HG02610 (cell line): ENCODE data around the gene MAP4K4.

Source experiments
- ATAC-seq: cut with Tn5 transposase; IDR thresholded peaks from one replicate; pipeline ENCODE4 v1.9.1; 2021; ENCODE audit warnings: mild to moderate bottlenecking, moderate library complexity; ENCODE audit not compliant: unreplicated experiment

MAP4K4 gene

GRCh38 chr2:101811226-101812015, 113.9 kb downstream of the MAP4K4 start:
- ATAC-seq, result no peak

GRCh38 chr2:101812226-101812625, 114.7 kb downstream of the MAP4K4 start:
- ATAC-seq, result no peak

GRCh38 chr2:101814752-101815151, 117.2 kb downstream of the MAP4K4 start:
- no peak for ATAC-seq

- no peak for ATAC-seq
These were observed 117.6 kb downstream of the MAP4K4 start for GRCh38 chr2:101815154-101815553.

- ATAC-seq, result no peak
These were observed 118.4 kb downstream of the MAP4K4 start for GRCh38 chr2:101815739-101816391.

- ATAC-seq, result no peak
These were observed 119.1 kb downstream of the MAP4K4 start for GRCh38 chr2:101816598-101816997.

- ATAC-seq, result no peak
These were observed 120.0 kb downstream of the MAP4K4 start for GRCh38 chr2:101817481-101817880.

- ATAC-seq, result no peak
These were observed 121.3 kb downstream of the MAP4K4 start for GRCh38 chr2:101818531-101819451.

- no peak for ATAC-seq
These were observed 123.0 kb downstream of the MAP4K4 start for GRCh38 chr2:101820519-101820918.

GRCh38 chr2:101821059-101821805, 123.7 kb downstream of the MAP4K4 start:
- ATAC-seq, result no peak

- no peak for ATAC-seq
These were observed 124.4 kb downstream of the MAP4K4 start for GRCh38 chr2:101821828-101822458.

- ATAC-seq, result no peak
These were observed 125.9 kb downstream of the MAP4K4 start for GRCh38 chr2:101823347-101823791.

- ATAC-seq, result no peak
These were observed 126.4 kb downstream of the MAP4K4 start for GRCh38 chr2:101823859-101824258.

GRCh38 chr2:101826716-101827115, 129.2 kb downstream of the MAP4K4 start:
- no peak for ATAC-seq

- ATAC-seq, result no peak
These were observed 129.7 kb downstream of the MAP4K4 start for GRCh38 chr2:101827246-101827645.

- no peak for ATAC-seq
These were observed 130.8 kb downstream of the MAP4K4 start for GRCh38 chr2:101828257-101828656.

GRCh38 chr2:101828673-101829334, 131.3 kb downstream of the MAP4K4 start:
- no peak for ATAC-seq

GRCh38 chr2:101829429-101829828, 131.9 kb downstream of the MAP4K4 start:
- ATAC-seq, result no peak

GRCh38 chr2:101830146-101830545, 132.6 kb downstream of the MAP4K4 start:
- ATAC-seq, result peak; percentile 23

- ATAC-seq, result peak; percentile 80
These were observed 133.0 kb downstream of the MAP4K4 start for GRCh38 chr2:101830555-101830954.
